GM12878 (cell line): Measurements from ENCODE around the gene FASTKD2. TPM values are rescaled to one million over a fixed set of nuclear protein-coding genes. Genes with fewer than 3 reads are reported as not detected.

ENCODE experiments used
- ATAC-seq: fragments of 200-7000 bp; cut with Tn5 transposase; 3 replicates; pipeline ENCODE4 v1.9.1; 2020; ENCODE audit warnings: mild to moderate bottlenecking, moderate library complexity
- BruUV-seq: library from RNA; stranded (reverse); fragments of 400-500 nt; replicated peaks from 2 replicates; lab custom pipeline; 2021; lab: Mats Ljungman, UMichigan
- CTCF ChIA-PET: fragments of 300-600 bp; sonication (Branson Sonifier 250); formaldehyde crosslinking; extraction: SDS; loops from one replicate; lab custom pipeline; 2021; ENCODE audit warnings: inconsistent platforms; lab: Yijun Ruan, JAX
- POLR2A ChIA-PET: fragments of 350-600 bp; formaldehyde crosslinking; extraction: SDS; loops from one replicate; lab custom pipeline; 2021; ENCODE audit warnings: inconsistent platforms; lab: Charles Lee
- RAD21 ChIA-PET: fragments of 300-600 bp; sonication (Branson Sonifier 250); formaldehyde crosslinking; loops from one replicate; lab custom pipeline; 2023; ENCODE audit warnings: antibody characterized with exemption; ENCODE audit not compliant: unreplicated experiment; lab: Charles Lee
- SMC1A ChIA-PET: fragments of 300-600 bp; sonication (Branson Sonifier 250); formaldehyde crosslinking; loops from one replicate; lab custom pipeline; 2023; ENCODE audit not compliant: unreplicated experiment, uncharacterized antibody; lab: Charles Lee
- DNase-seq: peaks from one replicate; pipeline ENCODE4 v3.0.0-alpha.2; 2011; ENCODE audit warnings: low read depth, low spot score
- FAIRE-seq: peaks from 3 replicates; lab custom pipeline; 2011; peaks lifted over from hg19 to GRCh38; lab: Jason Lieb, UNC
- H2AFZ ChIP-seq: 2 replicates; pipeline ENCODE4 v1.6.0; 2011; ENCODE audit warnings: low read depth, low read length, control low read depth; ENCODE audit not compliant: control insufficient read depth
- H3K27ac ChIP-seq: 2 replicates; pipeline ENCODE4 v1.5.1; 2011; ENCODE audit warnings: control low read depth; ENCODE audit not compliant: control insufficient read depth, insufficient read depth
- H3K27me3 ChIP-seq, 2 experiments: replicated peaks in 1 of 2; 2 replicates each; pipeline versions ENCODE4 v1.6.0 to v1.6.1; 2011; ENCODE audit warnings: low read length in 1 of 2; ENCODE audit not compliant: control insufficient read depth in 2 of 2, insufficient read depth in 2 of 2
- H3K36me3 ChIP-seq, 2 experiments: 2 replicates each; pipeline ENCODE4 v1.5.1; 2011; ENCODE audit warnings: low read length in 1 of 2; ENCODE audit not compliant: control insufficient read depth in 2 of 2, insufficient read depth in 2 of 2
- H3K4me1 ChIP-seq: 2 replicates; pipeline ENCODE4 v1.6.1; 2011; ENCODE audit warnings: mild to moderate bottlenecking, low read length, moderate library complexity, mixed read lengths; ENCODE audit not compliant: control insufficient read depth, insufficient read depth
- H3K4me2 ChIP-seq: 2 replicates; pipeline ENCODE4 v1.6.0; 2011; ENCODE audit warnings: control low read depth; ENCODE audit not compliant: control insufficient read depth, insufficient read depth
- H3K4me3 ChIP-seq: fragments of 200-600 bp; sonication (generic); 2 replicates; pipeline ENCODE4 v1.5.1; 2016
- H3K79me2 ChIP-seq: 2 replicates; pipeline ENCODE4 v1.6.0; 2011; ENCODE audit warnings: low read length; ENCODE audit not compliant: control insufficient read depth, insufficient read depth
- H3K9ac ChIP-seq: 2 replicates; pipeline ENCODE4 v1.8.0; 2011; ENCODE audit warnings: low read length, control low read depth, mixed read lengths; ENCODE audit not compliant: control insufficient read depth, insufficient read depth
- H3K9me3 ChIP-seq: replicated peaks from 3 replicates; pipeline ENCODE4 v1.5.1; 2011; ENCODE audit warnings: mild to moderate bottlenecking, low read length; ENCODE audit not compliant: control insufficient read depth, insufficient read depth
- H4K20me1 ChIP-seq: 2 replicates; pipeline ENCODE4 v1.6.0; 2011; ENCODE audit not compliant: control insufficient read depth, insufficient read depth
- DPF2 ChIP-seq: fragments of 450-650 bp; IDR thresholded peaks from 2 replicates; pipeline ENCODE4 v1.6.1; 2017; ENCODE audit warnings: mild to moderate bottlenecking
- GABPA ChIP-seq: IDR thresholded peaks from 2 replicates; pipeline ENCODE4 v1.6.1; 2014; ENCODE audit warnings: antibody characterized with exemption, low read depth, mild to moderate bottlenecking, inconsistent platforms
- MTA2 ChIP-seq: fragments of 450-650 bp; IDR thresholded peaks from 2 replicates; pipeline ENCODE4 v1.6.1; 2016; ENCODE audit warnings: low read depth, mild to moderate bottlenecking, moderate library complexity
- RUNX3 ChIP-seq: IDR thresholded peaks from 2 replicates; pipeline ENCODE4 v1.6.1; 2012; ENCODE audit warnings: low read length, inconsistent platforms
- SRF ChIP-seq, 2 experiments: IDR thresholded peaks; 2 replicates each; pipeline ENCODE4 v1.6.1; 2011; ENCODE audit warnings: low read depth in 2 of 2, low read length in 2 of 2, mild to moderate bottlenecking in 1 of 2, moderate library complexity in 1 of 2
- ZBTB33 ChIP-seq: fragments of 450-650 bp; IDR thresholded peaks from 2 replicates; pipeline ENCODE4 v1.6.1; 2017; ENCODE audit warnings: mild to moderate bottlenecking
- ZZZ3 ChIP-seq: IDR thresholded peaks from 2 replicates; pipeline ENCODE4 v1.6.1; 2011; ENCODE audit warnings: low read depth; ENCODE audit not compliant: control insufficient read depth, insufficient read length
- whole genome bisulfite sequencing: methylation state at CpG from one replicate; pipeline ENCODE4 v1.1.6; 2016; ENCODE audit warnings: low lambda C conversion rate; ENCODE audit not compliant: insufficient replicate concordance, insufficient coverage; ENCODE audit errors: missing lambda C conversion rate; 5-methylcytosine and 5-hydroxymethylcytosine counted together
- in situ Hi-C: fragments of 300-500 bp; cut with MboI; formaldehyde crosslinking; loops from 9 replicates; pipeline ENCODE4 v1.14.3; 2018; ENCODE audit warnings: mixed read lengths
- intact Hi-C: fragments of 100-400 bp; cut with micrococcal nuclease; formaldehyde crosslinking; loops from one replicate; pipeline ENCODE4 v1.14.2; 2022; ENCODE audit not compliant: unreplicated experiment
- polyA plus RNA-seq, 11 experiments: library from polyadenylated mRNA; depleted of rRNA in 4 of 11; unstranded in 6 of 11; stranded (reverse) in 5 of 11; fragments of >200 nt; fragmentation: Nextera tagmentation in 4 of 11; fragmentation: Illumina TruSeq in 1 of 11; extraction: Ambion mirVana in 4 of 11; extraction: Trizol in 1 of 11; gene quantifications; 1 replicate in 1 of 11; 2 replicates in 10 of 11; pipeline versions ENCODE4 v1.2.1 to v1.2.3, GENCODE V29; 2011 to 2016; ENCODE audit warnings: inconsistent platforms in 2 of 11, missing spikeins in 2 of 11, low read depth in 1 of 11
- total RNA-seq, 4 experiments: library from RNA; depleted of rRNA in 3 of 4; stranded (reverse); fragments of >200 nt in 3 of 4; fragmentation: Illumina TruSeq in 1 of 4; extraction: Trizol in 1 of 4; gene quantifications; 2 replicates each; pipeline versions ENCODE4 v1.2.1 to v1.2.3, GENCODE V29; 2013 to 2021

The FASTKD2 gene
- total and polyA plus RNA-seq, 10 of the 15 experiments (the other 5 are each of a cell fraction or from before 2014, with no cell fraction given): 32.1 to 115 (median 52.3) TPM

GRCh38 chr2:206802654-206803514, 37.5 kb downstream of the FASTKD2 start:
- H3K9ac ChIP-seq: no peak overlapping the region
- FAIRE-seq (no peak), DNase-seq (no peak), ATAC-seq (no peak)
- H3K9me3 ChIP-seq: no peaks in the 10 kb centered on the region
- no peak overlapping the region for H3K4me2 ChIP-seq
- no peak overlapping the region for H2AFZ ChIP-seq
- WGBS: 60% methylated on average over 7 of the region's 7 CpGs
- RAD21 ChIA-PET: interaction anchor here (4.4 kb wide), 1 partner anchor 670 kb away, joined by 34 read pairs; no protein-coding TSS in a partner anchor
- in situ Hi-C loops: no loop called here
- no peaks in the 10 kb centered on the region for H3K27me3 ChIP-seq
- H3K4me3 ChIP-seq: no peak overlapping the region
- no peaks in the 10 kb centered on the region for H3K36me3 ChIP-seq
- no peaks in the 10 kb centered on the region for H3K79me2 ChIP-seq
- TF ChIP-seq SRF (IDR thresholded peaks at IDR 0.05; ENCODE audit: low read depth in 2 of 2, low read length in 2 of 2) (no peak), RUNX3 (no peak), ZBTB33 (no peak), GABPA (no peak), MTA2 (no peak), DPF2 (no peak), ZZZ3 (no peak)
- intact Hi-C loops: loop anchor here (10.0 kb wide), 2 partner anchors 272 to 552 kb away; no protein-coding TSS in a partner anchor
- POLR2A ChIA-PET: no interaction called here
- no peaks in the 10 kb centered on the region for H4K20me1 ChIP-seq
- H3K4me1 ChIP-seq: no peaks in the 10 kb centered on the region; the same call in 1 of the 2 replicates
- SMC1A ChIA-PET: interaction anchor here (0.8 to 1.2 kb wide), 3 partner anchors 12 to 339 kb away, joined by 3 read pairs; no protein-coding TSS in a partner anchor
- CTCF ChIA-PET: interaction anchor here (2.1 kb wide), 1 partner anchor 11 kb away, joined by 11 read pairs; no protein-coding TSS in a partner anchor
- no peak overlapping the region for H3K27ac ChIP-seq
- no TSS peak for BruUV-seq
